ENCODE data around the gene UBE2D1.

Gene UBE2D1

DNA sequence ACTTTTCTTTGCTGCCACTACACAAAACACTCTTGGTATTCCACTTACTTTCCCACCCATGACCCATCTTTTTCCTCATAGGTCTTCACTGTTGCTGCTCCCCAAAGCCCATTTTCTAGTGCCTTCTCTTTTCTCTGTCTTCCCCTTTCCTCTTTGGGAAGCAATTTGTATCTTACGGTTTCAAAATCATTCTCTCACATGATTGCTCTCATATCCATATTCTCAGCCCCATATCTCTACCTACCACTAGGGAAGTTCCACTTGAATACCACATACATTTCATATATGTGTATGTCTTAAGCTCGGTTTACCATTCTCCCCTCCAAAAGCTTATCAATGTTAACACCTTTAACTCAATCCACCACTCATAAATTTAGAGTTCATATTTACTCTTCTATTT is 3.2 kb upstream of the UBE2D1 start:
- no peak for TF ChIP-seq OSR1 (CRISPR knock-in tag; IDR thresholded peaks at IDR 0.05)
- TF ChIP-seq ZNF8 (CRISPR knock-in tag; IDR thresholded peaks at IDR 0.05) = no peak
- TF ChIP-seq ZNF565 (CRISPR knock-in tag; conservative IDR thresholded peaks at IDR 0.05; ENCODE audit: low read depth) = no peak
- no peak for TF ChIP-seq SNAI2 (CRISPR knock-in tag; IDR thresholded peaks at IDR 0.05)
- TF ChIP-seq ISL1 (CRISPR knock-in tag; IDR thresholded peaks at IDR 0.05) = no peak
- TF ChIP-seq TSHZ2 (CRISPR knock-in tag; IDR thresholded peaks at IDR 0.05) = no peak
- no peak for TF ChIP-seq TCF4 (CRISPR knock-in tag; IDR thresholded peaks at IDR 0.05; ENCODE audit: borderline replicate concordance)
- TF ChIP-seq, protein P1, sequence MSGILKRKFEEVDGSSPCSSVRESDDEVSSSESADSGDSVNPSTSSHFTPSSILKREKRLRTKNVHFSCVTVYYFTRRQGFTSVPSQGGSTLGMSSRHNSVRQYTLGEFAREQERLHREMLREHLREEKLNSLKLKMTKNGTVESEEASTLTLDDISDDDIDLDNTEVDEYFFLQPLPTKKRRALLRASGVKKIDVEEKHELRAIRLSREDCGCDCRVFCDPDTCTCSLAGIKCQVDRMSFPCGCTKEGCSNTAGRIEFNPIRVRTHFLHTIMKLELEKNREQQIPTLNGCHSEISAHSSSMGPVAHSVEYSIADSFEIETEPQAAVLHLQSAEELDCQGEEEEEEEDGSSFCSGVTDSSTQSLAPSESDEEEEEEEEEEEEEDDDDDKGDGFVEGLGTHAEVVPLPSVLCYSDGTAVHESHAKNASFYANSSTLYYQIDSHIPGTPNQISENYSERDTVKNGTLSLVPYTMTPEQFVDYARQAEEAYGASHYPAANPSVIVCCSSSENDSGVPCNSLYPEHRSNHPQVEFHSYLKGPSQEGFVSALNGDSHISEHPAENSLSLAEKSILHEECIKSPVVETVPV (CRISPR knock-in tag; IDR thresholded peaks at IDR 0.05) = no peak
- TF ChIP-seq, protein P2, sequence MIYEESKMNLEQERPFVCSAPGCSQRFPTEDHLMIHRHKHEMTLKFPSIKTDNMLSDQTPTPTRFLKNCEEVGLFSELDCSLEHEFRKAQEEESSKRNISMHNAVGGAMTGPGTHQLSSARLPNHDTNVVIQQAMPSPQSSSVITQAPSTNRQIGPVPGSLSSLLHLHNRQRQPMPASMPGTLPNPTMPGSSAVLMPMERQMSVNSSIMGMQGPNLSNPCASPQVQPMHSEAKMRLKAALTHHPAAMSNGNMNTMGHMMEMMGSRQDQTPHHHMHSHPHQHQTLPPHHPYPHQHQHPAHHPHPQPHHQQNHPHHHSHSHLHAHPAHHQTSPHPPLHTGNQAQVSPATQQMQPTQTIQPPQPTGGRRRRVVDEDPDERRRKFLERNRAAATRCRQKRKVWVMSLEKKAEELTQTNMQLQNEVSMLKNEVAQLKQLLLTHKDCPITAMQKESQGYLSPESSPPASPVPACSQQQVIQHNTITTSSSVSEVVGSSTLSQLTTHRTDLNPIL (CRISPR knock-in tag; IDR thresholded peaks at IDR 0.05; ENCODE audit: low read depth) = no peak
- TF ChIP-seq ESRRG (CRISPR knock-in tag; IDR thresholded peaks at IDR 0.05) = no peak
- TF ChIP-seq CSDC2 (CRISPR knock-in tag; IDR thresholded peaks at IDR 0.05) = no peak
- no peak for TF ChIP-seq ZNF70 (CRISPR knock-in tag; IDR thresholded peaks at IDR 0.05)
- no peak for TF ChIP-seq PATZ1 (CRISPR knock-in tag; IDR thresholded peaks at IDR 0.05; ENCODE audit: borderline replicate concordance)
- no peak for TF ChIP-seq RARB (CRISPR knock-in tag; IDR thresholded peaks at IDR 0.05)
- no peak for TF ChIP-seq PPARA (CRISPR knock-in tag; IDR thresholded peaks at IDR 0.05; ENCODE audit: borderline replicate concordance)
- TF ChIP-seq ZFP3 (CRISPR knock-in tag; IDR thresholded peaks at IDR 0.05) = no peak
- TF ChIP-seq, protein P3, sequence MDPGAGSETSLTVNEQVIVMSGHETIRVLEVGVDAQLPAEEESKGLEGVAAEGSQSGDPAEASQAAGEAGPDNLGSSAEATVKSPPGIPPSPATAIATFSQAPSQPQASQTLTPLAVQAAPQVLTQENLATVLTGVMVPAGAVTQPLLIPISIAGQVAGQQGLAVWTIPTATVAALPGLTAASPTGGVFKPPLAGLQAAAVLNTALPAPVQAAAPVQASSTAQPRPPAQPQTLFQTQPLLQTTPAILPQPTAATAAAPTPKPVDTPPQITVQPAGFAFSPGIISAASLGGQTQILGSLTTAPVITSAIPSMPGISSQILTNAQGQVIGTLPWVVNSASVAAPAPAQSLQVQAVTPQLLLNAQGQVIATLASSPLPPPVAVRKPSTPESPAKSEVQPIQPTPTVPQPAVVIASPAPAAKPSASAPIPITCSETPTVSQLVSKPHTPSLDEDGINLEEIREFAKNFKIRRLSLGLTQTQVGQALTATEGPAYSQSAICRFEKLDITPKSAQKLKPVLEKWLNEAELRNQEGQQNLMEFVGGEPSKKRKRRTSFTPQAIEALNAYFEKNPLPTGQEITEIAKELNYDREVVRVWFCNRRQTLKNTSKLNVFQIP (CRISPR knock-in tag; IDR thresholded peaks at IDR 0.05; ENCODE audit: borderline replicate concordance, low read depth) = no peak
- no peak for TF ChIP-seq TOX (CRISPR knock-in tag; IDR thresholded peaks at IDR 0.05; ENCODE audit: borderline replicate concordance)
- no peak for TF ChIP-seq ZFP30 (CRISPR knock-in tag; IDR thresholded peaks at IDR 0.05)
- no peak for TF ChIP-seq ZC3H10 (CRISPR knock-in tag; IDR thresholded peaks at IDR 0.05)
- ATAC-seq = no peak

- ATAC-seq = peak; percentile 72
Observed at GRCh38 chr10:58335306-58336005, 650 bp downstream of the UBE2D1 start.

More at GRCh38 chr10:58335306-58336005, 650 bp downstream of the UBE2D1 start:
- TF ChIP-seq, protein P2 (CRISPR knock-in tag; IDR thresholded peaks at IDR 0.05; ENCODE audit: low read depth) = no peak
- no peak for TF ChIP-seq SNAI2 (CRISPR knock-in tag; IDR thresholded peaks at IDR 0.05)
- no peak for TF ChIP-seq ZFP30 (CRISPR knock-in tag; IDR thresholded peaks at IDR 0.05)
- no peak for TF ChIP-seq ZNF70 (CRISPR knock-in tag; IDR thresholded peaks at IDR 0.05)
- no peak for TF ChIP-seq BACH2 (CRISPR knock-in tag; IDR thresholded peaks at IDR 0.05; ENCODE audit: borderline replicate concordance)
- TF ChIP-seq RARB (CRISPR knock-in tag; IDR thresholded peaks at IDR 0.05) = no peak
- no peak for TF ChIP-seq TSHZ2 (CRISPR knock-in tag; IDR thresholded peaks at IDR 0.05)
- TF ChIP-seq, protein P1 (CRISPR knock-in tag; IDR thresholded peaks at IDR 0.05) = no peak
